ENCODE data around the gene TPH2.

TPH2 gene

GRCh38 chr12:72025524-72025923, 86.9 kb downstream of the TPH2 start:
- TF ChIP-seq ZFX (IDR thresholded peaks at IDR 0.05) (no peak), CTCF (conservative IDR thresholded peaks at IDR 0.05) (no peak)
- H3K27ac ChIP-seq = no peak overlapping the region

DNA sequence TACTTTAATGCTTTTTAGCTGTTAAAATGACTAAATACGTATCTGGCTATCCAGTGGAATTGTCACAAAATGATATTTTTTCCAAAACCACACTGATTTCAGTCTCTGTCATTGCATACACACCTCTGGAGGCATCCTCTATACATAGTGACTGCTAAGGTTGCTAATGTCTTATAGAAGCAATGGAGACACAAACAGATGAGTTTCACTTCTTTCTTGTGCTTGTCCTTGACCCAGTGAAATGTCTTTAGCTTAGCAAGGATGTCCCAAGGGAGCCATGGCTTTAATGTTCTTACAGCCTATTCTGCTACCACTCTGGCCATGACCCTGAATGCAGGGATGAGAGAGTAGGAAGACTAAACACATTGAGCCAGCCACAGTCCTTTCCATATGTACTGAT, 90.3 kb downstream of the TPH2 start:
- no peak for TF ChIP-seq CTCF (conservative IDR thresholded peaks at IDR 0.05)
- H3K27ac ChIP-seq = no peak overlapping the region

DNA sequence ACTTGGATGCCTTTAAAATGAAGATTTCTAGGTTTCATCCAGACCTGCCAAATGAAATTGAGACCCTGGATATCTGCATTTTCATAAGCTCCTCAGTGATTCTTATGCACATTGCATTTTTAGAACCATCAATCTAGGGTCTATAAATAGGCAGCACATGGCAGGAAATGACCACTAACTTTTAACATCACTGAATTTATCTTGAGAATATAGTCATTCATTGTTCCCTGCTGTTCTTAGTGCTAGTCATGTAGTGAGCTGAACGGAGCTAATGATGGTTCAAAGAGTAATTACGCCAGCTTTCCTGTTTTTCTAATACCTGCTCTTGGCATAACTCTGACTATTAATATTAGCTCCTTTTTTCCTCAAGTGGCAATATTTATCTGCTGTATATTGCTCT, 91.6 kb downstream of the TPH2 start:
- TF ChIP-seq CTCF (conservative IDR thresholded peaks at IDR 0.05) (no peak), ZFX (IDR thresholded peaks at IDR 0.05) (no peak)

DNA sequence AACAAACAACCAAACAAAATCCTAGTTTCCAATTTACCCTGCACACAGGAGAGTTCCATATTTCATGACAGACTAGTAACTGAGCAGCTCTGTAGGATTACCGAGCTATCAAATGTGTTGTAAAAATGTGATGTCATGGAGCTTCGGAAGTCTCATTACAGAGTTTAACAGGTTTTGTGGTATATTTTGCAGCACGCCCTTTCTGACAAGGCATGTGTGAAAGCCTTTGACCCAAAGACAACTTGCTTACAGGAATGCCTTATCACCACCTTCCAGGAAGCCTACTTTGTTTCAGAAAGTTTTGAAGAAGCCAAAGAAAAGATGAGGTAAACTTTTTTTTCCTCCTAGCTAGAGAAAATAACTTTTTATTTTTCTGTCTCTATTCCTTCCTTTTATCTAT, 92.4 kb downstream of the TPH2 start:
- no peak for TF ChIP-seq ZFX (IDR thresholded peaks at IDR 0.05)
- TF ChIP-seq CTCF (conservative IDR thresholded peaks at IDR 0.05) = no peak
- no peak overlapping the region for H3K27ac ChIP-seq

More for the DNA sequence above, 91.6 kb downstream of the TPH2 start:
- no peak overlapping the region for H3K27ac ChIP-seq

DNA sequence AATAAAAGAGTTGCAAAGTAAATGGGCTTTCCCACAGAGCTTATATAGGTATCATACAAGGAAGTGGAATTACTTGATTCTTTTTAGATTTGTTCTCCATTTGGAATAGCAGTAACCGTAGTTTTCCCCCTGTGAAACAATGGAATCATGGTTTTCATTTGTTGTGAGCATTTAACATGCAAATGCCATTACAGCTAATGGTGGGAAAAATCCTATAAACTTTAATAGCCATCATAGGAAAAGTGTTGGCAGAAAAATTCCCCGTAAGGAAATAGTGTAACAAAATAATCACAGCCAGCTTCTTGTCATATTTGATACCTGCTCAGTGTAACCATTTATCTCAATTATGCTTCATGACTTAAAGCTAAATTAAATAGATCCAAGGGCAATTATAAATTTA, 95.3 kb downstream of the TPH2 start:
- TF ChIP-seq ZFX (IDR thresholded peaks at IDR 0.05) = no peak
- no peak for TF ChIP-seq CTCF (conservative IDR thresholded peaks at IDR 0.05)
- H3K27ac ChIP-seq = no peak overlapping the region

GRCh38 chr12:72035625-72036024, 97.0 kb downstream of the TPH2 start:
- TF ChIP-seq CTCF (conservative IDR thresholded peaks at IDR 0.05) (no peak), ZFX (IDR thresholded peaks at IDR 0.05) (no peak)
- H3K27ac ChIP-seq = no peak overlapping the region

DNA sequence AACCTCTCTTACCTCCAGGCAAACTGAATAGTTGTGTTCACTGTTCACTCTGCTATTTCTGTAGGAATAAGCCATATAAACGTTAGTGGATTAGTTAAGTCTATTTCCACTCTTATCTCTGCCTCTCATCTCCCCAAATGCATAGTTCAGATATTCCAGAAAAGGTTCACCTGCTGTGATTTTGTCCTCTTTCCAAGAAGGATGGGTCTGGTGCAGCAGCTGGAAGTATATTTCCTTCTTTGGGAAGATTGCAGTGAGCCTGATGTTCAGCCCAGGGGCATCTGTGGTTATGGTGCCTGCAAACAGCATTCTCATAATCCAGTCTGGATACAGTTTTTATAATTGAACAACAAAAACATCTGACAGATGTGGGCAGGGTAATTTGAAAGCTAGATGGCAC, 97.7 kb downstream of the TPH2 start:
- no peak overlapping the region for H3K27ac ChIP-seq
- TF ChIP-seq ZFX (IDR thresholded peaks at IDR 0.05) (no peak), CTCF (conservative IDR thresholded peaks at IDR 0.05) (no peak)
